SK-N-SH treated with all-trans-retinoic acid at 6 μM for 48 hours (cell line): ENCODE measurements around the gene FBL.
"Not testable (repeated sequence)": the region's sequence is repeated elsewhere in the genome, so short reads cannot be mapped to it uniquely, and the experiment has no call there.

Experiments used
- ATAC-seq: fragments of 200-7000 bp; cut with Tn5 transposase; 3 replicates; pipeline ENCODE4 v1.9.1; 2020; ENCODE audit warnings: mild to moderate bottlenecking, moderate library complexity
- ARNTL ChIP-seq: fragments of 450-650 bp; formaldehyde crosslinking; IDR thresholded peaks from 2 replicates; pipeline ENCODE4 v1.5.0; 2020; ENCODE audit warnings: low read depth, mild to moderate bottlenecking, moderate library complexity, borderline replicate concordance
- BACH2 ChIP-seq: fragments of 250-450 bp; sonication (Bioruptor Pico); IDR thresholded peaks from 2 replicates; pipeline ENCODE4 v1.9.0; 2021; ENCODE audit warnings: mild to moderate bottlenecking, borderline replicate concordance
- CREB5 ChIP-seq: fragments of 250-450 bp; sonication (Bioruptor Pico); IDR thresholded peaks from 2 replicates; pipeline ENCODE4 v1.5.1; 2020; ENCODE audit warnings: low read depth, mild to moderate bottlenecking, moderate library complexity
- CSDC2 ChIP-seq: fragments of 250-450 bp; sonication (Bioruptor Pico); IDR thresholded peaks from 2 replicates; pipeline ENCODE4 v1.5.0; 2020; ENCODE audit warnings: mild to moderate bottlenecking, moderate library complexity
- CSRNP3 ChIP-seq: fragments of 250-450 bp; sonication (Bioruptor Pico); IDR thresholded peaks from 2 replicates; pipeline ENCODE4 v1.5.1; 2021; ENCODE audit warnings: mild to moderate bottlenecking, moderate library complexity
- POU6F1 ChIP-seq: fragments of 250-450 bp; sonication (Bioruptor Pico); IDR thresholded peaks from 2 replicates; pipeline ENCODE4 v1.8.0; 2021; ENCODE audit warnings: low read depth, mild to moderate bottlenecking, moderate library complexity, borderline replicate concordance
- PPARA ChIP-seq: fragments of 250-450 bp; sonication (Bioruptor Pico); IDR thresholded peaks from 2 replicates; pipeline ENCODE4 v1.5.0; 2020; ENCODE audit warnings: mild to moderate bottlenecking, borderline replicate concordance
- SNAI2 ChIP-seq: fragments of 250-450 bp; sonication (Bioruptor Pico); IDR thresholded peaks from 2 replicates; pipeline ENCODE4 v1.5.0; 2020; ENCODE audit warnings: mild to moderate bottlenecking, moderate library complexity
- TCF4 ChIP-seq: fragments of 250-450 bp; sonication (Bioruptor Pico); IDR thresholded peaks from 2 replicates; pipeline ENCODE4 v1.8.0; 2021; ENCODE audit warnings: mild to moderate bottlenecking, moderate library complexity, borderline replicate concordance
- TOX ChIP-seq: fragments of 250-450 bp; sonication (Bioruptor Pico); IDR thresholded peaks from 2 replicates; pipeline ENCODE4 v1.8.0; 2021; ENCODE audit warnings: mild to moderate bottlenecking, moderate library complexity, borderline replicate concordance
- TSHZ2 ChIP-seq: fragments of 250-450 bp; sonication (Bioruptor Pico); IDR thresholded peaks from 2 replicates; pipeline ENCODE4 v1.5.0; 2020; ENCODE audit warnings: mild to moderate bottlenecking, moderate library complexity
- ZC3H10 ChIP-seq: fragments of 250-450 bp; sonication (Bioruptor Pico); IDR thresholded peaks from 2 replicates; pipeline ENCODE4 v1.5.1; 2021; ENCODE audit warnings: mild to moderate bottlenecking, moderate library complexity
- ZFP3 ChIP-seq: fragments of 250-450 bp; sonication (Bioruptor Pico); IDR thresholded peaks from 2 replicates; pipeline ENCODE4 v1.5.0; 2020; ENCODE audit warnings: mild to moderate bottlenecking, moderate library complexity
- ZFP30 ChIP-seq: fragments of 450-650 bp; formaldehyde crosslinking; IDR thresholded peaks from 2 replicates; pipeline ENCODE4 v1.5.0; 2022; ENCODE audit warnings: mild to moderate bottlenecking, moderate library complexity
- ZNF565 ChIP-seq: fragments of 450-650 bp; formaldehyde crosslinking; conservative IDR thresholded peaks from 2 replicates; pipeline ENCODE4 v1.5.0; 2020; ENCODE audit warnings: low read depth, mild to moderate bottlenecking, moderate library complexity
- ZNF70 ChIP-seq: fragments of 450-650 bp; formaldehyde crosslinking; IDR thresholded peaks from 2 replicates; pipeline ENCODE4 v1.5.0; 2020; ENCODE audit warnings: mild to moderate bottlenecking, moderate library complexity
- ZNF8 ChIP-seq: fragments of 450-650 bp; formaldehyde crosslinking; IDR thresholded peaks from 2 replicates; pipeline ENCODE4 v1.5.0; 2020; ENCODE audit warnings: mild to moderate bottlenecking, moderate library complexity

Gene FBL

GRCh38 chr19:39878398-39878797 is 32.2 kb upstream of the FBL start:
- ATAC-seq: no peak
- no peak for TF ChIP-seq CSRNP3 (CRISPR knock-in tag)
- no peak for TF ChIP-seq ZNF8 (CRISPR knock-in tag)
- no peak for TF ChIP-seq TCF4 (CRISPR knock-in tag)
- no peak for TF ChIP-seq CSDC2
- no peak for TF ChIP-seq TOX
- TF ChIP-seq ZNF565 (CRISPR knock-in tag): no peak
- no peak for TF ChIP-seq PPARA (CRISPR knock-in tag)

GRCh38 chr19:39877982-39878381 is 31.8 kb upstream of the FBL start:
- not testable (repeated sequence) for ATAC-seq

GRCh38 chr19:39877488-39877887 is 31.3 kb upstream of the FBL start:
- not testable (repeated sequence) for ATAC-seq

GRCh38 chr19:39876486-39876885 is 30.3 kb upstream of the FBL start:
- not testable (repeated sequence) for ATAC-seq

GRCh38 chr19:39875401-39875864 is 29.3 kb upstream of the FBL start:
- ATAC-seq: peak; percentile 64

- no peak for ATAC-seq
- TF ChIP-seq ZNF8 (CRISPR knock-in tag): no peak
- TF ChIP-seq ZNF70 (CRISPR knock-in tag): no peak
- TF ChIP-seq CREB5: no peak
- no peak for TF ChIP-seq ZNF565 (CRISPR knock-in tag)
- no peak for TF ChIP-seq ARNTL (CRISPR knock-in tag)
- TF ChIP-seq SNAI2 (CRISPR knock-in tag): no peak
- no peak for TF ChIP-seq TSHZ2 (CRISPR knock-in tag)
These were observed 28.2 kb upstream of the FBL start for GRCh38 chr19:39874404-39874803.

GRCh38 chr19:39873385-39873784 is 27.2 kb upstream of the FBL start:
- TF ChIP-seq CSDC2: no peak
- no peak for TF ChIP-seq BACH2
- TF ChIP-seq ZNF8 (CRISPR knock-in tag): no peak
- no peak for TF ChIP-seq TCF4 (CRISPR knock-in tag)
- no peak for TF ChIP-seq TOX
- no peak for TF ChIP-seq ZFP30
- TF ChIP-seq ZFP3: no peak
- no peak for TF ChIP-seq POU6F1 (CRISPR knock-in tag)
- no peak for TF ChIP-seq ZNF565 (CRISPR knock-in tag)
- no peak for TF ChIP-seq CREB5
- TF ChIP-seq ZC3H10: no peak
- ATAC-seq: no peak
